GM10266 (cell line): Measurements from ENCODE around the gene GADD45GIP1.
A peak's percentile ranks its signal among the peaks of the same experiment; 100 is the strongest.

Experiments
- DNase-seq: peaks from one replicate; pipeline ENCODE4 v3.0.0; 2012; ENCODE audit errors: extremely low spot score
- TF ChIP-seq, protein P1 (sequence below): IDR thresholded peaks from 2 replicates; pipeline ENCODE4 v1.5.1; 2012; ENCODE audit warnings: mild to moderate bottlenecking, low read depth; ENCODE audit not compliant: control insufficient read depth, insufficient read depth; ENCODE audit errors: missing control alignments

Gene GADD45GIP1

GRCh38 chr19:12946731-12947496 lies 10.1 kb downstream of the GADD45GIP1 start:
- DNase-seq = no peak
- TF ChIP-seq, protein P1, sequence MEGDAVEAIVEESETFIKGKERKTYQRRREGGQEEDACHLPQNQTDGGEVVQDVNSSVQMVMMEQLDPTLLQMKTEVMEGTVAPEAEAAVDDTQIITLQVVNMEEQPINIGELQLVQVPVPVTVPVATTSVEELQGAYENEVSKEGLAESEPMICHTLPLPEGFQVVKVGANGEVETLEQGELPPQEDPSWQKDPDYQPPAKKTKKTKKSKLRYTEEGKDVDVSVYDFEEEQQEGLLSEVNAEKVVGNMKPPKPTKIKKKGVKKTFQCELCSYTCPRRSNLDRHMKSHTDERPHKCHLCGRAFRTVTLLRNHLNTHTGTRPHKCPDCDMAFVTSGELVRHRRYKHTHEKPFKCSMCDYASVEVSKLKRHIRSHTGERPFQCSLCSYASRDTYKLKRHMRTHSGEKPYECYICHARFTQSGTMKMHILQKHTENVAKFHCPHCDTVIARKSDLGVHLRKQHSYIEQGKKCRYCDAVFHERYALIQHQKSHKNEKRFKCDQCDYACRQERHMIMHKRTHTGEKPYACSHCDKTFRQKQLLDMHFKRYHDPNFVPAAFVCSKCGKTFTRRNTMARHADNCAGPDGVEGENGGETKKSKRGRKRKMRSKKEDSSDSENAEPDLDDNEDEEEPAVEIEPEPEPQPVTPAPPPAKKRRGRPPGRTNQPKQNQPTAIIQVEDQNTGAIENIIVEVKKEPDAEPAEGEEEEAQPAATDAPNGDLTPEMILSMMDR = no peak

DNA sequence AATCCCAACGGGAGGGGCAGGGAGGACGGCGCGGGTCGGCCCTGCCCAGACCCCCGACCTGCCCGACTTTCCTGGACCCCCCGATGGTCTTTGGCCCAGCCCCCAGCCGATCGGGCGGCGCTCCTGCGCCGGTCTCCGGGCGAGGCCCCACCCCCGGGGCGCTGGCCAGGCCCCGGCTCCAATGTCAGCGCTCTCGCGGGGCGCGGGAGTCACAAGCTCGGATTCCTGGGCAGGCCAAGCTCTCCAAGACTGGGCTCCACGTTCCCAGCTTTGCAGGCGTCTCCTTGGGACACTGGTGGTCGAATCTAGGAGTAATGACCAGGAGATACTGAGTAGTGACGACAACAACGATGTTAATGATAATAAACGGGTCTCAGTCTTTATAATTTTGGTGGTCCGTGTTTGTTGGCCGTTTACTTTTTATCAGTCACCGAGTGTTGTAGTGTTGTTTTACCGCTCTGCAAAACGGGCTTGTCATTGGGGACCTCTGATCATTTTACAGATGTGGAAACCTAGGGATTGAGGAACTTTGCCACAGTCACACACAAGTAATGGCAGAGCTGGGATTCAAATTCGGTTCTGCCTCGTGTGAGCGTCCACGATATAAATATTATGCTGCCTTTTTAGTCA lies 10.8 kb downstream of the GADD45GIP1 start:
- DNase-seq = peak; percentile 73
- TF ChIP-seq, protein P1 = no peak

- peak; percentile 96 for DNase-seq
- TF ChIP-seq, protein P1 = no peak
These were observed 11.4 kb downstream of the GADD45GIP1 start, which contains the start of gene RAD23A for GRCh38 chr19:12945479-12946091. TSS of gene RAD23A (plus strand) at chr19:12945862. CDS start at chr19:12945949, 87 bp downstream.

GRCh38 chr19:12944104-12944674 lies 12.8 kb downstream of the GADD45GIP1 start:
- DNase-seq = no peak
- TF ChIP-seq, protein P1 = no peak

- DNase-seq = no peak
- TF ChIP-seq, protein P1 = no peak
These were observed 13.5 kb downstream of the GADD45GIP1 start for GRCh38 chr19:12943437-12944044.

DNA sequence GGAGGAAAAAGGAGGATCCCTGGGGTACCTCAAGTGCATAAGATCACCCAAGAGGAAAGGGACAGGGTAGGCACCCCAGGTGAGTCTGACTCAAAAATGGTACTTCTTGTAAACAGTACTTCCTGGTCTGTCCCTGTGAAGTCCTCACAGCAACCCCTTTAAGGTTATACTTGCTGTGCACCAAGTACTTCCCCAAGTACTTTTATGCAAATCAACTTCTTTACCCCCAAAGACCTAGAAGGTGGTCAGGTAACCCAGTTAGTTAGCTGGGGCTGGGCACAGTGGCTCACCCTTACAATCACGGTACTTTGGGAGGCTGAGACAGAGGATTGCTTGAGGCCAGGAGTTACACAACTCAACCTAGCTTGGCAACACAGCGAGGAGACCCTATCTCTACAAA lies 16.1 kb downstream of the GADD45GIP1 start:
- DNase-seq = no peak
- TF ChIP-seq, protein P1 = no peak
